ENCODE results near the gene ATP2A1.

- TF ChIP-seq CTCF (IDR thresholded peaks at IDR 0.05): no peak
- TF ChIP-seq EZH2 (IDR thresholded peaks at IDR 0.05): no peak
These were observed 68.4 kb downstream of the ATP2A1 start for GRCh38 chr16:28946681-28947080.

Measured in neural progenitor cell (in vitro differentiated cells).